IPS-15b (cell line): ENCODE measurements around the gene CSRP3.
"Not testable (repeated sequence)": the region's sequence is repeated elsewhere in the genome, so short reads cannot be mapped to it uniquely, and the experiment has no call there.

Experiments used
- H3K27me3 ChIP-seq: one replicate; pipeline ENCODE4 v1.6.1; 2013; ENCODE audit warnings: low read length; ENCODE audit not compliant: control insufficient read depth, insufficient read depth
- H3K36me3 ChIP-seq: one replicate; pipeline ENCODE4 v1.6.1; 2013; ENCODE audit warnings: low read length; ENCODE audit not compliant: control insufficient read depth, insufficient read depth
- H3K4me1 ChIP-seq: one replicate; pipeline ENCODE4 v1.6.1; 2013; ENCODE audit warnings: mild to moderate bottlenecking, low read length; ENCODE audit not compliant: control insufficient read depth, insufficient read depth
- H3K4me3 ChIP-seq: one replicate; pipeline ENCODE4 v1.5.1; 2013; ENCODE audit warnings: low read depth, low read length
- H3K9ac ChIP-seq: one replicate; pipeline ENCODE4 v1.6.1; 2013; ENCODE audit warnings: low read depth, mild to moderate bottlenecking, low read length
- H3K9me3 ChIP-seq: one replicate; pipeline ENCODE4 v1.6.1; 2013; ENCODE audit warnings: mild to moderate bottlenecking, low read length; ENCODE audit not compliant: control insufficient read depth, insufficient read depth

Gene CSRP3

GRCh38 chr11:19173964-19174638 is 27.7 kb downstream of the CSRP3 start:
- H3K4me1 ChIP-seq, result no peaks in the 10 kb centered on the region
- H3K36me3 ChIP-seq, result peaks cover 3% of the 10 kb centered on the region
- no peak overlapping the region for H3K4me3 ChIP-seq
- H3K27me3 ChIP-seq, result no peaks in the 10 kb centered on the region
- no peaks in the 10 kb centered on the region for H3K9me3 ChIP-seq
- no peak overlapping the region for H3K9ac ChIP-seq

DNA sequence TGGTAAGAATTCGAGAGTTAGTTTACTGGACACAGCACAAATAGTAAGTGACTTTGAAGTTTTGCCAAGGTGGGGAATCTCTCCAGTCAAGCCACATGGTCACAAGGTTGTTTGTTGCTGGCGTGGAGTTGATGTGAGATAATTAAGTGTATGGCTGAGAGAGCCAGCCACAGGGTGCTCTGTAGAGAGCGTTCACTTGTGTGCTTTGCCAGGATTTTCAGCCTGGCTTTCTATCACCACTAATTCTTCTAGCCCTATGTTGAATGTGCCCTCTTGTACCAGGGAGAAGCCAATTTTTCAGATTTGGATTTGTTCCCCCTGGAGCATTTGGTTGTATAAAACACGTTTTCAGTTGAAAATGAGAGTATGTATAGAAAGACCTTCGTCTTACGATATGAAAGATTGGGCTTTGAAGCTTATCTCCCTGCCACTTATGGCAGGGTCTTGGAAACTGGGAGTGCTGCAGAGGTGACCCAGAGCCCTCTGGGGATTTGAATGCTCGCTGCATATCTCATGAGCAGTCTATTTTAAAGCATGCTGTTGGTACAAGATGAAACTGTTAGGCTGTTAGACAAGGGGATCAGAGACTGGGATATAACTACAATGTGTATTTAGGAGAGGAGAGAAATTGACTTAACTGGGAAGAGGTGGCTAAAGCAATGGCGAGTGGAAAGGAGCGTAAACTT is 28.6 kb downstream of the CSRP3 start:
- Histone ChIP-seq H3K4me1 (no peaks in the 10 kb centered on the region), H3K9me3 (no peaks in the 10 kb centered on the region), H3K36me3 (peaks cover 3% of the 10 kb centered on the region), H3K4me3 (no peak overlapping the region), H3K9ac (no peak overlapping the region), H3K27me3 (no peaks in the 10 kb centered on the region)

DNA sequence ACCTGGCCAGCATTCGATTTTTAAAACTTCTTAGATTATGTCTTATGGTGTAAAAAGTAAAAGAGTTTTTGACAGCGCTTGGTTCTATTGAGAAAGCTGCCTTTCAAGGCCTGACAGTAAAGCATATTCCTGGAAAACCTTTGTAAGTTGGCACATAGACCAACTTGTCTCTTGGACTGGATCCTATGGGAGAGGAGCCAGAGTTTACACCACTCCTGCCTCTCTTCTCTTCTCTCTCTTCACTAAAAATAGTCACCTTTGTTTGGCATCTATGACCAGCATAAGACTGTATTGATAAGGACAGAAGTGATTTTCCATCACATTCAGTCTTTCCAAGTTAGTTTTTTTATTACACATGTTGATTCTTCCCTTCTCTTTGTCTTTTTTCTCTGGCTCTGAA is 33.7 kb downstream of the CSRP3 start:
- Histone ChIP-seq H3K9ac (no peak overlapping the region), H3K27me3 (no peaks in the 10 kb centered on the region), H3K4me1 (no peaks in the 10 kb centered on the region), H3K9me3 (no peaks in the 10 kb centered on the region), H3K36me3 (peaks cover 3% of the 10 kb centered on the region), H3K4me3 (no peak overlapping the region)

DNA sequence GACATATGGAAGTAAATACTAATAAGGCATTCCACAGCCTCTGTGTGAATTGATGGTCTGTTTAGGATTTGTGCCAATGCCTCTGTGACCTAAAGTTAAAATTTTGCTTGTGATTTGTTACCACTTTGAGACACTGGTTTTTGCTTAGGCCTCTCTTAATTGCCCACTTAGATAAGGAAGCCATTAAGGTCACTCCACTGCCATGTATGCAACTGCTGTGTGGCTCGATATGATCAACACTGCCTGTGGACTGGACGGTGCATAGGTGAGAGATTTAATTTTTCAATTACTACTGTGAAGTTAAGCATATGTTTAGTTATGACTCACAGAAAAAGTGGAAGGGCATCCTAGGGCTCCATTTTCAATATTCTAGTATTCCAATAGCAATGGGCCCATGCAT is 36.9 kb downstream of the CSRP3 start:
- no peaks in the 10 kb centered on the region for H3K27me3 ChIP-seq
- H3K4me1 ChIP-seq, result no peaks in the 10 kb centered on the region
- H3K4me3 ChIP-seq, result no peak overlapping the region
- no peaks in the 10 kb centered on the region for H3K36me3 ChIP-seq
- H3K9me3 ChIP-seq, result no peaks in the 10 kb centered on the region
- H3K9ac ChIP-seq, result no peak overlapping the region

- Histone ChIP-seq H3K36me3 (no peaks in the 10 kb centered on the region), H3K4me1 (no peaks in the 10 kb centered on the region), H3K9me3 (no peaks in the 10 kb centered on the region), H3K4me3 (no peak overlapping the region), H3K27me3 (no peaks in the 10 kb centered on the region), H3K9ac (no peak overlapping the region)
Observed at GRCh38 chr11:19164230-19164855, 37.4 kb downstream of the CSRP3 start.

DNA sequence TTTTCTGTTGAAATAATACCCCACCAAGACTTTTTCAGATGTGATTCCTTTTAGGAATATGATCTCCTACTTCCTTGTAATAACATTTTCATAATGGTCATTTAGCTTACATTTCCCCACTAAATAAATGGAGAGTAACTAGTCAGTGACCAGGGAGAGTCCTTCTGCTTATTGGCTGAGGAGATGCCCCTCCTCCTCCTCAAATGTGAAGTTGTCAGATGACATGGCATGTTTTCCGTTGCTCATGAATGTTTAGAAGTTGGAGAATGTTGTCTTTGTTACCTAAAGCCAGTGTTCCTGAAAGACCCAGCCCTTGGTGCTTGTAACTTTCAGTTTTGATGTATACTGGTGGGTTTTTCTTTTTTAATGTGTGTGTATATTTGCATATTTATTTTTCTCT is 38.2 kb downstream of the CSRP3 start:
- Histone ChIP-seq H3K9ac (no peak overlapping the region), H3K36me3 (no peaks in the 10 kb centered on the region)

DNA sequence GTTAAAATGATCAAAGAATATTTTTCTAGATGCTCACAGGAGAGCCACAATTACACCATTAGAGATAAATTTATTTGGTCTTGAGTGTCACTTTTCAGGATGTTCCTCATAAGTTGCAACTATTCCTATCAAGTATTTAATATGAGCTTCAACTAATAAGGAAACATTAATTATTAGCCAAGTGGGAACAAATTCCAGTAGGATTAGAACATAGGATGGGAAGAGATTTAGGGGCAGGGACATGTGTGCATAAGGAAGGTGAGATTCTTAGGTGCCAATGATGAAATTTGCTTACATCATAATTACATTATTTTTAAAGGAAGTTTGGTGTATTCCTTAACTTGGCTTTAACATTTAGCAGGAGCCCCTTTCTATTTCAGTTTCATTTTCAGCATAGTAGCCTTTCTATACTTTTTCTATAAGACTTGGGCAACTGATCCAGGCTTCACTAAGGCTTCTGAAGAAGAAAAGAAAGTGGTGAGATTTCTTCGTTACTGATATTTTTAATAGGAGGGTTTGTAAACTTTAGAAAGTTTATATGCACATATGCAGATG is 38.8 kb downstream of the CSRP3 start:
- H3K4me1 ChIP-seq, result no peaks in the 10 kb centered on the region
- H3K9ac ChIP-seq, result no peak overlapping the region
- H3K27me3 ChIP-seq, result no peaks in the 10 kb centered on the region
- H3K9me3 ChIP-seq, result no peaks in the 10 kb centered on the region
- H3K36me3 ChIP-seq, result no peaks in the 10 kb centered on the region
- no peak overlapping the region for H3K4me3 ChIP-seq

More for the DNA sequence above, 38.2 kb downstream of the CSRP3 start:
- no peak overlapping the region for H3K4me3 ChIP-seq
- H3K4me1 ChIP-seq, result no peaks in the 10 kb centered on the region
- H3K9me3 ChIP-seq, result no peaks in the 10 kb centered on the region
- no peaks in the 10 kb centered on the region for H3K27me3 ChIP-seq

DNA sequence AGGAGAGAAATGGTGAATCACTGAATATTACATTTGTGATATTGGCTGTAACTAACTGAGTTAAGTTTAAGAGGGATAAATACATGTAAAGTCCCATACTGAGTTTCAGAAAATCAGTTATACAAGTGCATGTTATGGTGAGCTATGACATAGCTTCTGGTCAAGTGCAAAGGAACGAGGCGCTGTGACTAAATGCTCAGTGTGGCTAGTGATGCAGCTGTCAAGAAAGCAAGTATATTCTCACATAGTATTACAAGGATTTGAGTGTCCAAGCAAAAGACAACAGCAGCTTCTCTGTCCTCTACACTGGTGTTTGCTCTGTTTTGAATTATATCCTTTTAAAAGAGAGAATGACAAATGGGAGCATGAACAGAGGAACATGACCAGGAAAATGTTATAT is 40.1 kb downstream of the CSRP3 start:
- Histone ChIP-seq H3K4me3 (no peak overlapping the region), H3K4me1 (no peaks in the 10 kb centered on the region), H3K27me3 (no peaks in the 10 kb centered on the region), H3K9ac (no peak overlapping the region), H3K36me3 (no peaks in the 10 kb centered on the region), H3K9me3 (no peaks in the 10 kb centered on the region)

DNA sequence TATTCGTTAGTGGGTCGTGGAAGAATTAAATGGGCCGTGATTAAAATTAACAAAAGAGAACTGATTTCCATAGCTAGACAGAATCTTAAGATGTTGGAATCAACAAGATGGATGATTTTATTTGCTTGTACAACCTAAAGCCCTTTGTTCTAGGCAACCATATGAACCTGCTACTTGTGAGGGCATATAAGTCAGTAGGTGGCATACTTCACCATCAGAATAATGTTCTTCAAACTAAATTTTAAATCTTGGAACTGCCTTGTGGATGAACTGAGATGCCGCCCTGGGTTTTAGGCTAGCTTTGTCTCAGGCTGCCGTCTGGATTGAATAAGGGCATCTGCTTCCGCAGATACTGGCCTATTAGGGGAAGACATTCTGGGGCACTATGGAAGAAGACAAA is 40.9 kb downstream of the CSRP3 start:
- H3K27me3 ChIP-seq, result no peaks in the 10 kb centered on the region
- H3K9me3 ChIP-seq, result no peaks in the 10 kb centered on the region
- H3K9ac ChIP-seq, result no peak overlapping the region
- no peaks in the 10 kb centered on the region for H3K4me1 ChIP-seq
- H3K36me3 ChIP-seq, result no peaks in the 10 kb centered on the region
- no peak overlapping the region for H3K4me3 ChIP-seq

- Histone ChIP-seq H3K9ac (no peak overlapping the region), H3K27me3 (no peaks in the 10 kb centered on the region), H3K9me3 (no peaks in the 10 kb centered on the region), H3K4me3 (no peak overlapping the region), H3K4me1 (no peaks in the 10 kb centered on the region), H3K36me3 (no peaks in the 10 kb centered on the region)
Observed at GRCh38 chr11:19156892-19157291, 44.9 kb downstream of the CSRP3 start.

- Histone ChIP-seq H3K9ac (no peak overlapping the region), H3K4me3 (no peak overlapping the region), H3K36me3 (no peaks in the 10 kb centered on the region), H3K9me3 (no peaks in the 10 kb centered on the region), H3K4me1 (no peaks in the 10 kb centered on the region), H3K27me3 (no peaks in the 10 kb centered on the region)
Observed at GRCh38 chr11:19145319-19145718, 56.5 kb downstream of the CSRP3 start.

GRCh38 chr11:19136884-19137283 is 64.9 kb downstream of the CSRP3 start:
- not testable (repeated sequence) for H3K4me1 ChIP-seq, H3K36me3 ChIP-seq, H3K9me3 ChIP-seq, H3K27me3 ChIP-seq, H3K4me3 ChIP-seq, H3K9ac ChIP-seq
